ENCODE data around the gene SYNDIG1. TPM values are rescaled to one million over a fixed set of nuclear protein-coding genes. Genes with fewer than 3 reads are reported as not detected.

Gene SYNDIG1
- total RNA-seq, 1 experiment from 2014 or later = not detected

DNA sequence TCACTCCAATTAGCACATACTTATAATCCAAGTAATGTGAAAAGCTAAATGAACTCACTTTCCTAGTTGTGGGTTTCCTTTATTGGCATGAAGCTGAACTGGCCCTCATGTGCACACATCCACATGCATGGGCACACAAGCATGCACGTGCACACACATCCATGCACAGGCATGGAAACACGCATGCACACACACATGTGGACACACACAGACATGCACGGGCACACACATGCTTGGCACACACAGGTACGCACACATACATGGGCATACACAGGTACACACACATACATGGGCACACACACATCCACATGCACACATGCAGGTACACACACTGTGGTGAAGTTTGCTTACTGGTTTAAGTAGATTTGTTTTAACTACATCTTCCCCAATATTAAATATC, 23.8 kb downstream of the SYNDIG1 start:
- intact Hi-C loops (cut with micrococcal nuclease; ENCODE audit: unreplicated experiment) = no loop called here
- Histone ChIP-seq H3K36me3 (ENCODE audit: control insufficient read depth, insufficient read depth, low read length) (no peaks in the 10 kb centered on the region), H3K27ac (ENCODE audit: low read length) (no peak overlapping the region), H3K4me3 (ENCODE audit: low read depth in 2 of 2, low read length in 2 of 2) (no peak overlapping the region), H3K9me3 (ENCODE audit: control insufficient read depth, insufficient read depth, low read depth, low read length) (no peaks in the 10 kb centered on the region), H3K4me1 (ENCODE audit: control insufficient read depth, insufficient read depth, low read length) (no peaks in the 10 kb centered on the region), H3K27me3 (ENCODE audit: control insufficient read depth, insufficient read depth, low read length) (no peaks in the 10 kb centered on the region)
- ChIA-PET CTCF (no interaction called here), POLR2A (no interaction called here)
- in situ Hi-C loops (cut with HindIII; ENCODE audit: low pct_unique_long_range_greater_than_20kb, low sequenced_read_pairs) = no loop called here
- no TSS peak for BruUV-seq (replicated peaks)
- TF ChIP-seq, protein P1, sequence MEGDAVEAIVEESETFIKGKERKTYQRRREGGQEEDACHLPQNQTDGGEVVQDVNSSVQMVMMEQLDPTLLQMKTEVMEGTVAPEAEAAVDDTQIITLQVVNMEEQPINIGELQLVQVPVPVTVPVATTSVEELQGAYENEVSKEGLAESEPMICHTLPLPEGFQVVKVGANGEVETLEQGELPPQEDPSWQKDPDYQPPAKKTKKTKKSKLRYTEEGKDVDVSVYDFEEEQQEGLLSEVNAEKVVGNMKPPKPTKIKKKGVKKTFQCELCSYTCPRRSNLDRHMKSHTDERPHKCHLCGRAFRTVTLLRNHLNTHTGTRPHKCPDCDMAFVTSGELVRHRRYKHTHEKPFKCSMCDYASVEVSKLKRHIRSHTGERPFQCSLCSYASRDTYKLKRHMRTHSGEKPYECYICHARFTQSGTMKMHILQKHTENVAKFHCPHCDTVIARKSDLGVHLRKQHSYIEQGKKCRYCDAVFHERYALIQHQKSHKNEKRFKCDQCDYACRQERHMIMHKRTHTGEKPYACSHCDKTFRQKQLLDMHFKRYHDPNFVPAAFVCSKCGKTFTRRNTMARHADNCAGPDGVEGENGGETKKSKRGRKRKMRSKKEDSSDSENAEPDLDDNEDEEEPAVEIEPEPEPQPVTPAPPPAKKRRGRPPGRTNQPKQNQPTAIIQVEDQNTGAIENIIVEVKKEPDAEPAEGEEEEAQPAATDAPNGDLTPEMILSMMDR (IDR thresholded peaks at IDR 0.05) = no peak
- TF ChIP-seq SIN3A (IDR thresholded peaks at IDR 0.05; ENCODE audit: borderline replicate concordance, insufficient read depth, low read depth, low read length) (no peak), TCF7L2 (IDR thresholded peaks at IDR 0.05; ENCODE audit: low read depth, low read length) (no peak), POLR2AphosphoS5 (IDR thresholded peaks at IDR 0.05; ENCODE audit: low read depth, low read length) (no peak)
- TF ChIP-seq, protein P2, sequence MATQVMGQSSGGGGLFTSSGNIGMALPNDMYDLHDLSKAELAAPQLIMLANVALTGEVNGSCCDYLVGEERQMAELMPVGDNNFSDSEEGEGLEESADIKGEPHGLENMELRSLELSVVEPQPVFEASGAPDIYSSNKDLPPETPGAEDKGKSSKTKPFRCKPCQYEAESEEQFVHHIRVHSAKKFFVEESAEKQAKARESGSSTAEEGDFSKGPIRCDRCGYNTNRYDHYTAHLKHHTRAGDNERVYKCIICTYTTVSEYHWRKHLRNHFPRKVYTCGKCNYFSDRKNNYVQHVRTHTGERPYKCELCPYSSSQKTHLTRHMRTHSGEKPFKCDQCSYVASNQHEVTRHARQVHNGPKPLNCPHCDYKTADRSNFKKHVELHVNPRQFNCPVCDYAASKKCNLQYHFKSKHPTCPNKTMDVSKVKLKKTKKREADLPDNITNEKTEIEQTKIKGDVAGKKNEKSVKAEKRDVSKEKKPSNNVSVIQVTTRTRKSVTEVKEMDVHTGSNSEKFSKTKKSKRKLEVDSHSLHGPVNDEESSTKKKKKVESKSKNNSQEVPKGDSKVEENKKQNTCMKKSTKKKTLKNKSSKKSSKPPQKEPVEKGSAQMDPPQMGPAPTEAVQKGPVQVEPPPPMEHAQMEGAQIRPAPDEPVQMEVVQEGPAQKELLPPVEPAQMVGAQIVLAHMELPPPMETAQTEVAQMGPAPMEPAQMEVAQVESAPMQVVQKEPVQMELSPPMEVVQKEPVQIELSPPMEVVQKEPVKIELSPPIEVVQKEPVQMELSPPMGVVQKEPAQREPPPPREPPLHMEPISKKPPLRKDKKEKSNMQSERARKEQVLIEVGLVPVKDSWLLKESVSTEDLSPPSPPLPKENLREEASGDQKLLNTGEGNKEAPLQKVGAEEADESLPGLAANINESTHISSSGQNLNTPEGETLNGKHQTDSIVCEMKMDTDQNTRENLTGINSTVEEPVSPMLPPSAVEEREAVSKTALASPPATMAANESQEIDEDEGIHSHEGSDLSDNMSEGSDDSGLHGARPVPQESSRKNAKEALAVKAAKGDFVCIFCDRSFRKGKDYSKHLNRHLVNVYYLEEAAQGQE (IDR thresholded peaks at IDR 0.05; ENCODE audit: insufficient read depth in 1 of 2, low read depth in 2 of 2, low read length in 1 of 2) = no peak
- ATAC-seq = no peak
- DNase-seq (ENCODE audit: low read depth, low spot score) = no peak

GRCh38 chr20:24493661-24494459, 24.4 kb downstream of the SYNDIG1 start:
- no peaks in the 10 kb centered on the region for H3K27me3 ChIP-seq (ENCODE audit: control insufficient read depth, insufficient read depth, low read length)
- in situ Hi-C loops (cut with HindIII; ENCODE audit: low pct_unique_long_range_greater_than_20kb, low sequenced_read_pairs) = no loop called here

More at GRCh38 chr20:24493661-24494459, 24.4 kb downstream of the SYNDIG1 start:
- H3K4me1 ChIP-seq (ENCODE audit: control insufficient read depth, insufficient read depth, low read length) = no peaks in the 10 kb centered on the region
- intact Hi-C loops (cut with micrococcal nuclease; ENCODE audit: unreplicated experiment) = no loop called here
- DNase-seq (ENCODE audit: low read depth, low spot score) (no peak), ATAC-seq (no peak)
- no peak overlapping the region for H3K4me3 ChIP-seq (ENCODE audit: low read depth in 2 of 2, low read length in 2 of 2)
- H3K9me3 ChIP-seq (ENCODE audit: control insufficient read depth, insufficient read depth, low read depth, low read length) = no peaks in the 10 kb centered on the region
- no peak for TF ChIP-seq TCF7L2 (IDR thresholded peaks at IDR 0.05; ENCODE audit: low read depth, low read length)
- TF ChIP-seq SIN3A (IDR thresholded peaks at IDR 0.05; ENCODE audit: borderline replicate concordance, insufficient read depth, low read depth, low read length) = no peak
- TF ChIP-seq POLR2AphosphoS5 (IDR thresholded peaks at IDR 0.05; ENCODE audit: low read depth, low read length) = no peak
- TF ChIP-seq, protein P1 (IDR thresholded peaks at IDR 0.05) = no peak
- TF ChIP-seq, protein P2 (IDR thresholded peaks at IDR 0.05; ENCODE audit: insufficient read depth in 1 of 2, low read depth in 2 of 2, low read length in 1 of 2) = no peak
- CTCF ChIA-PET = no interaction called here
- no peak overlapping the region for H3K27ac ChIP-seq (ENCODE audit: low read length)
- POLR2A ChIA-PET = no interaction called here
- no peaks in the 10 kb centered on the region for H3K36me3 ChIP-seq (ENCODE audit: control insufficient read depth, insufficient read depth, low read length)
- BruUV-seq (replicated peaks) = no TSS peak

All from Panc1 (cell line).